ENCODE data around the gene HMGCR.
"Not testable (repeated sequence)": the region's sequence is repeated elsewhere in the genome, so short reads cannot be mapped to it uniquely, and the experiment has no call there.

HMGCR gene

GRCh38 chr5:75336615-75337336 is at the start of gene HMGCR:
Gene HMGCR (plus strand): TSS chr5:75337220. CDS start chr5:75342606, 5,386 bp downstream.
- DNase-seq (ENCODE audit: low read depth, low spot score) = peak; percentile 99

DNA sequence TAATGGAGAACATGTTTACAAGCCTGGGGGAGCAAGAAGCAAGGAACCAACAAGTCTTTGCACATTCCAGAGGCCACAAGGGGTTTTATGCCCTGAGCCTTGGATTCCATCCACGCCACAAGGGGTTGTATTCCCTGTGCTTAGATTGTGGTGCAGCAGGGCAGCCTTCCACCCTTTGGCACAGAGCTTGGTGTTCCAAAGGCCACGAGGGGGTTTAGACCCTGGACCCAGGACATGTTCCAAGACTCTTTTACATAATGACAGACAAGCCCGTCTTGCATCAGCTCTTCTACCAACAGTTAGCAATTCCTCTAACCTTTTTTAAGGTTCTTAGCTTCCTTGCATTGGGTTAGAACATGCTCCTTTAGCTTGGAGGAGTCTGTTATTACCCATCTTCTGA is 45.2 kb upstream of the HMGCR start:
- DNase-seq (ENCODE audit: low read depth, low spot score) = not testable (repeated sequence)

GRCh38 chr5:75300084-75300483 is 36.9 kb upstream of the HMGCR start:
- no peak for DNase-seq (ENCODE audit: low read depth, low spot score)

- no peak for DNase-seq (ENCODE audit: low read depth, low spot score)
Measured at GRCh38 chr5:75303419-75303818, 33.6 kb upstream of the HMGCR start.

DNA sequence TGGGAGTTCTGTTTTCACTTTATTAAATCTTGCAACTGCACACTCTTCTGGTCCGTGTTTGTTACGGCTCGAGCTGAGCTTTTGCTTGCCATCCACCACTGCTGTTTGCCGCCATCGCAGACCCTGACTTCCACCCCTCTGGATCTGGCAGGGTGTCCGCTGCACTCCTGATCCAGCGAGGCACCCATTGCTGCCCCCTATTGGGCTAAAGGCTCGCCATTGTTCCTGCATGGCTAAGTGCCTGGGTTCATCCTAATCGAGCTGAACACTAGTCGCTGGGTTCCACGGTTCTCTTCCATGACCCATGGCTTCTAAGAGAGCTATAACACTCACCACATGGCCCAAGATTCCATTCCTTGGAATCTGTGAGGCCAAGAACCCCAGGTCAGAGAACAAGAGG is 32.5 kb upstream of the HMGCR start:
- DNase-seq (ENCODE audit: low read depth, low spot score) = not testable (repeated sequence)

DNA sequence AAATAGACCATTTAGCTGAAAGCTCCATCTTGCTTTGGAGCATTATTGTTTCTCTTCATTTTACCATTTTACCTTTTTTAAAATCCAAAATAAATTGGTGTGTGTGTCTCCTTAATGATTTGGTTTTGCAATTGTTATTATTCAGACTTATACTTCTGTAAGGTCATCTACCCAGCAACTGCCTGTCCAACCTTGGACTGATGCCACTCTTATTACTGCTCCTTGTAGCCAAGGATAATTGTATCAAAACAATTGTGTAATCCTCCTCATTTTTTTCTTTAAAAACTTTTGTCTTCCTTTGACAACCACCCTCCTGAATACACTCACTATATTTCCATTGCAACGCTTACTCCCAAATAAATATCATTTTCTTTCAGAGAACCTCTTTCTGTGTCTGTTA is 30.3 kb upstream of the HMGCR start:
- no peak for DNase-seq (ENCODE audit: low read depth, low spot score)

- DNase-seq (ENCODE audit: low read depth, low spot score) = no peak
Measured at GRCh38 chr5:75310212-75310611, 26.8 kb upstream of the HMGCR start.

DNA sequence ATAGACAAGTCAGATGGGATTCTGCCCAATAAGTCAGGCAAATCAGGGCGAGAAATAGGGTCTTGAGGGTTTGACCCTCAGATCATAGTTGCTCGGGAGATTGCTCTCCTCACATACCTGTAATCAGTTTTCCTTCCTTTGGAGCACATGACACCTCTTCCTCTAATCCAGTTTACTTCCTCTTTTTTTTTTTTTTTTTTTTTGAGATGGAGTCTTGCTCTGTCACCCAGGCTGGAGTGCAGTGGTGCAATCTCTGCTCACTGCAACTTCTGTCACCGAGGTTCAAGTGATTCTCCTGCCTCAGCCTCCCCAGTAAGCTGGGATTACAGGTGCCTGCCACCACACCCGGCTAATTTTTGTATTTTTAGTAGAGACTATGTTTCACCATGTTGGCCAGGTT is 17.9 kb upstream of the HMGCR start:
- DNase-seq (ENCODE audit: low read depth, low spot score) = not testable (repeated sequence)

GRCh38 chr5:75319638-75320037 is 17.4 kb upstream of the HMGCR start:
- DNase-seq (ENCODE audit: low read depth, low spot score) = no peak

DNA sequence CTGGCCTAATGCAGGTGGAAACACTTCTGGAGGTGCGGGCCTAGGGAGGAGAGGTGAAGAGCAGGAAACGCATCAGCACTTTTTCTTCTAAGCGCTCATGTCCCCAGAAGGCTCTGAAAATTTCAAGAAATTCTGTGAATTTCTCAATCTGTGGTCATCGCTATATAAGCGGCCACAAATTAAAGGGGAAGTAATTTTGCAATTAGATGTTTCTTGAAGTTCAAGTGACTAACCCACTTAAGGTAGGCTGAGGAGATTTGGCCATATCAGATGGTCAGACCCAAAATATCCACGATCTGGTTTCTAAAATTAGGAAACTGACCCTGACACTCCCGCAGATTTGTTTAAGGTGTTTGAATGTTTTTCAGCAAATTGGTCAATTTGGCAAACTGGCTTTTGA is 16.6 kb upstream of the HMGCR start:
- DNase-seq (ENCODE audit: low read depth, low spot score) = no peak

- no peak for DNase-seq (ENCODE audit: low read depth, low spot score)
Measured at GRCh38 chr5:75322066-75322465, 15.0 kb upstream of the HMGCR start.

- no peak for DNase-seq (ENCODE audit: low read depth, low spot score)
Measured at GRCh38 chr5:75324791-75325190, 12.2 kb upstream of the HMGCR start.

GRCh38 chr5:75325242-75325641 is 11.8 kb upstream of the HMGCR start:
- DNase-seq (ENCODE audit: low read depth, low spot score) = no peak

- DNase-seq (ENCODE audit: low read depth, low spot score) = no peak
Measured at GRCh38 chr5:75330404-75330803, 6.6 kb upstream of the HMGCR start.

DNA sequence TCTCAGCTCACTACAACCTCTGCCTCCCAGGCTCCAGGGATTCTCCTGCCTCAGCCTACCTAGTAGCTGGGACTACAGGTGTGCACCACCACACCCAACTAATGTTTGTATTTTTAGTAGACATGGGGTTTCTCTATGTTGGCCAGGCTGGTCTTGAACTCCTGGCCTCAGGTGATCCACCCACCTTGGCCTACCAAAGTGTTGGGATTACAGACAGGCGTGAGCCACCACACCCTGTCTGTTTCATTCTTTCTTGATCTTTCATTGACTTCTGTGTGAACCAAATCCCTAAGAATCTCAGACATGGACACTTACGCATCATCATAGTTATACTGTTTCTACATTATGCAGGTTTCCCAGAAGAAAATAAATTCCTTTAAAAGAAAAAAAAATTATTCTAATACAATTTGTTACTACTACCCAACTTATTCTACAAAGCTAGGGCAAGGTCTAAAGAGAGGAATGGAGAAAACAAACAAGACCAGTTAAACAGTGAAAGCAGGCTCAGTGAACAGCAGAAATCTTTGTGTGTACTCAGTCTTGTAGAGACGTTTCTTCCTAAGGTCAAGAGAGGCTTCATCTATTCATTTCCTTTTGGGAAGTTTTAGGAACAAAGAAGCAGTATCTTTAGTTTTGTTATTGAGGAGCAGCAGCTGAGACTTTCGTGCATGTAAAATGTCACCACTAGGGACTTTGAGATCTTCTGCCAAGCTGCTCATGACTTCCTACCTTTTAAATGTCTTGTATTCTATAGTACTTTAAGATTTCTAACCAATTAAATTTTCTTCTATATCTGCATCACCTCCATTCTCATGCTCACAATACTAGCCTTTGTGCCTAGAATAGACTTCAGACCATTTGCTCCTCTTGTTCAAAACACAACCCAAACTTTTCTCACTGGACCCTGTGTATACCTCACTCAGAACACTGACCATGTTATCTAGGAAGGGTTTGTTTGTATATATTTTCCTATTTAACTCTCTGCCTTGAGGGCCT is 5.6 kb upstream of the HMGCR start:
- no peak for DNase-seq (ENCODE audit: low read depth, low spot score)

GRCh38 chr5:75333759-75334158 is 3.3 kb upstream of the HMGCR start:
- not testable (repeated sequence) for DNase-seq (ENCODE audit: low read depth, low spot score)

- not testable (repeated sequence) for DNase-seq (ENCODE audit: low read depth, low spot score)
Measured at GRCh38 chr5:75334413-75334812, 2.6 kb upstream of the HMGCR start.

DNA sequence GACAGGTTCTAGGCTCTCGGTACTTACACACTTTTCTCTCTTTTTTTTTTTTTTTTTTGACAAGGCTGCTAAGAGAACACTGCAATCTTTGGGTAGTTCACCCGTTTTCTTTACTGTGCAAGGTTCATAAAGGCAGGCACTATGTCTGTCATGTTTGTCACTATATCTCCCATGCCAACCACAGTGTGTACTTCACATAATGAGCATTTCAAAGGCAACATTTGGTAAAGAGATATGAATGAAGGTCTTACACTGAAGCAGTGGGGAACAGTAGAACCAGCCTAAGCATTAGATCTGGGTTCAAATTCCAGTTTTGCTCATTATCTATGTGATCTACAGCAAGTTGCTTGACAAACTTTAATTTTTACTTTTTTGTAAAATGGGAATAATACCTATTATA is 1.5 kb upstream of the HMGCR start:
- no peak for DNase-seq (ENCODE audit: low read depth, low spot score)

- peak; percentile 54 for DNase-seq (ENCODE audit: low read depth, low spot score)
Measured at GRCh38 chr5:75335952-75336614, 937 bp upstream of the HMGCR start.

GRCh38 chr5:75337366-75338021 is 474 bp downstream of the HMGCR start:
- no peak for DNase-seq (ENCODE audit: low read depth, low spot score)

DNA sequence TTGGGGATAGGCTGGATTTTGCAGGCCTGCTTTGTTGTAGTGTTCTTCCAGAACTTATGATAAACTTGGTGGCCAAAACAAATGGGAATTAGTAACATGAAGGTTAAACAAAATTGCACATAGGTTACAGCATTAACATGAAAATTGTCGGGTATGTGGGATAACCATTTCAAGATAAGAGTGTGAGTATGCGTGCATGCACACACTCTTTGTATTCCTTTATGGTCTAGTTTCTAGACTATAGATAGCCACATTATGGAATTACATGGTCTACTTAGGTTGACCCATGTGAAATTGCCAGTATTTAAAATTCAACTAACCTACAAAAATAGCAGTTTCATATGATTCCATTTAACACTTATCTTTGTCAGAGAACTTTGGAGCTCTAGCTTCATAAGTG is 1.4 kb downstream of the HMGCR start:
- no peak for DNase-seq (ENCODE audit: low read depth, low spot score)

All from brain pericyte (primary cell).